Measurements from ENCODE around the gene FUT8. TPM values are rescaled to one million over a fixed set of nuclear protein-coding genes. Genes with fewer than 3 reads are reported as not detected.

The FUT8 gene
- total RNA-seq, 1 donor from 2014 or later, result 18.1 TPM

GRCh38 chr14:65622703-65623102, 210.2 kb downstream of the FUT8 start:
- DNase-seq (ENCODE audit: low spot score), result no peak
- Mint-ChIP-seq H3K27me3 (ENCODE audit: low read depth) (no peaks in the 10 kb centered on the region), H3K4me1 (ENCODE audit: low read depth) (no peaks in the 10 kb centered on the region), H3K36me3 (ENCODE audit: low read depth) (no peaks in the 10 kb centered on the region), H3K9me3 (ENCODE audit: low read depth) (no peaks in the 10 kb centered on the region), H3K27ac (ENCODE audit: unreplicated experiment) (no peak overlapping the region), H3K4me3 (ENCODE audit: unreplicated experiment) (no peak overlapping the region)
- no peak for TF ChIP-seq CTCF (IDR thresholded peaks at IDR 0.05)

GRCh38 chr14:65623759-65624158, 211.2 kb downstream of the FUT8 start:
- Mint-ChIP-seq H3K36me3 (ENCODE audit: low read depth) (no peaks in the 10 kb centered on the region), H3K27me3 (ENCODE audit: low read depth) (no peaks in the 10 kb centered on the region), H3K4me3 (ENCODE audit: unreplicated experiment) (no peak overlapping the region), H3K4me1 (ENCODE audit: low read depth) (no peaks in the 10 kb centered on the region), H3K27ac (ENCODE audit: unreplicated experiment) (no peak overlapping the region), H3K9me3 (ENCODE audit: low read depth) (no peaks in the 10 kb centered on the region)
- no peak for TF ChIP-seq CTCF (IDR thresholded peaks at IDR 0.05)
- DNase-seq (ENCODE audit: low spot score), result no peak

- H3K27ac Mint-ChIP-seq (ENCODE audit: unreplicated experiment), result no peak overlapping the region
- H3K9me3 Mint-ChIP-seq (ENCODE audit: low read depth), result no peaks in the 10 kb centered on the region
- no peak for DNase-seq (ENCODE audit: low spot score)
- H3K36me3 Mint-ChIP-seq (ENCODE audit: low read depth), result no peaks in the 10 kb centered on the region
- H3K4me3 Mint-ChIP-seq (ENCODE audit: unreplicated experiment), result no peak overlapping the region
- H3K4me1 Mint-ChIP-seq (ENCODE audit: low read depth), result no peaks in the 10 kb centered on the region
- TF ChIP-seq CTCF (IDR thresholded peaks at IDR 0.05), result no peak
- no peaks in the 10 kb centered on the region for H3K27me3 Mint-ChIP-seq (ENCODE audit: low read depth)
Measured at GRCh38 chr14:65627315-65627714, 214.8 kb downstream of the FUT8 start.

GRCh38 chr14:65628664-65629063, 216.1 kb downstream of the FUT8 start:
- no peak overlapping the region for H3K27ac Mint-ChIP-seq (ENCODE audit: unreplicated experiment)
- H3K4me1 Mint-ChIP-seq (ENCODE audit: low read depth), result no peaks in the 10 kb centered on the region
- H3K36me3 Mint-ChIP-seq (ENCODE audit: low read depth), result no peaks in the 10 kb centered on the region
- no peak overlapping the region for H3K4me3 Mint-ChIP-seq (ENCODE audit: unreplicated experiment)
- TF ChIP-seq CTCF (IDR thresholded peaks at IDR 0.05), result no peak
- no peaks in the 10 kb centered on the region for H3K27me3 Mint-ChIP-seq (ENCODE audit: low read depth)
- H3K9me3 Mint-ChIP-seq (ENCODE audit: low read depth), result no peaks in the 10 kb centered on the region
- DNase-seq (ENCODE audit: low spot score), result no peak

GRCh38 chr14:65631040-65631439, 218.5 kb downstream of the FUT8 start:
- H3K9me3 Mint-ChIP-seq (ENCODE audit: low read depth), result peaks cover 14% of the 10 kb centered on the region
- H3K36me3 Mint-ChIP-seq (ENCODE audit: low read depth), result no peaks in the 10 kb centered on the region
- H3K4me1 Mint-ChIP-seq (ENCODE audit: low read depth), result no peaks in the 10 kb centered on the region
- no peak overlapping the region for H3K4me3 Mint-ChIP-seq (ENCODE audit: unreplicated experiment)
- no peak overlapping the region for H3K27ac Mint-ChIP-seq (ENCODE audit: unreplicated experiment)
- TF ChIP-seq CTCF (IDR thresholded peaks at IDR 0.05), result no peak
- no peak for DNase-seq (ENCODE audit: low spot score)
- H3K27me3 Mint-ChIP-seq (ENCODE audit: low read depth), result no peaks in the 10 kb centered on the region

Measured in chondrocyte (in vitro differentiated cells).